HCT116 (cell line): ENCODE data around the gene PCP2. TPM values are rescaled to one million over a fixed set of nuclear protein-coding genes. Genes with fewer than 3 reads are reported as not detected.

Experiments used
- ATAC-seq: fragments of 200-7000 bp; cut with Tn5 transposase; 2 replicates; pipeline ENCODE4 v1.9.1; 2020; ENCODE audit warnings: mild to moderate bottlenecking, moderate library complexity
- BruUV-seq: library from RNA; stranded (reverse); fragments of 400-500 nt; replicated peaks from 2 replicates; lab custom pipeline; 2021; lab: Mats Ljungman, UMichigan
- CTCF ChIA-PET: fragments of 300-600 bp; sonication (Branson Sonifier 250); formaldehyde crosslinking; loops from one replicate; lab custom pipeline; 2021; ENCODE audit warnings: antibody characterized with exemption; lab: Charles Lee
- POLR2A ChIA-PET: fragments of 300-600, 350-600 bp; sonication (Branson Sonifier 250); formaldehyde crosslinking; loops from one replicate; lab custom pipeline; 2021; ENCODE audit warnings: antibody characterized with exemption; lab: Charles Lee
- RAD21 ChIA-PET, 2 experiments: fragments of 300-600 bp; sonication (Branson Sonifier 250); formaldehyde crosslinking; loops; one replicate each; lab custom pipeline; 2023; ENCODE audit warnings: low total read pairs in 2 of 2; ENCODE audit not compliant: uncharacterized antibody in 2 of 2, unreplicated experiment in 2 of 2, low non-redundant PET in 1 of 2; lab: Charles Lee
- DNase-seq: peaks from one replicate; pipeline ENCODE4 v3.0.0-alpha.2; 2010; ENCODE audit warnings: low read depth, low spot score
- H2AFZ ChIP-seq: fragments of 200-600 bp; shearing (Covaris generic), sonication (generic); 2 replicates; pipeline ENCODE4 v1.6.1; 2017; ENCODE audit warnings: low read depth, mixed run types, mixed read lengths, antibody characterized with exemption, low read length; ENCODE audit not compliant: poor library complexity, severe bottlenecking
- H3K27ac ChIP-seq: 2 replicates; pipeline ENCODE4 v1.5.1; 2012; ENCODE audit warnings: low read depth, low read length
- H3K27me3 ChIP-seq: fragments of 200-600 bp; sonication (generic); 2 replicates; pipeline ENCODE4 v1.6.1; 2016; ENCODE audit warnings: mixed run types, low read length, mixed read lengths; ENCODE audit not compliant: insufficient read depth
- H3K36me3 ChIP-seq, 2 experiments: fragments of 200-500 bp in 1 of 2; fragments of 200-600 bp in 1 of 2; sonication (Bioruptor generic) in 1 of 2; sonication (generic) in 1 of 2; 2 replicates each; pipeline versions ENCODE4 v1.5.1 to v1.6.1; 2014 to 2016; ENCODE audit warnings: low read length in 2 of 2, inconsistent platforms in 1 of 2, mixed read lengths in 1 of 2, mixed run types in 1 of 2; ENCODE audit not compliant: insufficient read depth in 2 of 2, control insufficient read depth in 1 of 2
- H3K4me1 ChIP-seq, 2 experiments: fragments of 200-600 bp in 1 of 2; sonication (generic) in 1 of 2; 2 replicates each; pipeline versions ENCODE4 v1.5.1 to v1.6.1; 2012 to 2017; ENCODE audit warnings: low read length in 2 of 2, inconsistent platforms in 1 of 2, mild to moderate bottlenecking in 1 of 2, mixed read lengths in 1 of 2, mixed run types in 1 of 2, moderate library complexity in 1 of 2; ENCODE audit not compliant: insufficient read depth in 2 of 2, control insufficient read depth in 1 of 2
- H3K4me2 ChIP-seq: fragments of 200-600 bp; sonication (generic); 2 replicates; pipeline ENCODE4 v1.6.1; 2017; ENCODE audit warnings: mixed run types, low read length, mixed read lengths
- H3K4me3 ChIP-seq, 2 experiments: fragments of 200-600 bp in 1 of 2; sonication (generic) in 1 of 2; replicated peaks in 1 of 2; 2 replicates each; pipeline ENCODE4 v1.5.1; 2011 to 2016; ENCODE audit warnings: low read length in 2 of 2, control low read depth in 1 of 2, low read depth in 1 of 2, mild to moderate bottlenecking in 1 of 2, mixed read lengths in 1 of 2, mixed run types in 1 of 2
- H3K79me2 ChIP-seq: fragments of 200-600 bp; sonication (generic); 2 replicates; pipeline ENCODE4 v1.6.1; 2017; ENCODE audit warnings: mild to moderate bottlenecking, mixed run types, low read length, moderate library complexity, mixed read lengths; ENCODE audit not compliant: insufficient read depth
- H3K9ac ChIP-seq: fragments of 200-600 bp; sonication (generic); 2 replicates; pipeline ENCODE4 v1.6.1; 2016; ENCODE audit warnings: low read length, mixed read lengths
- H3K9me2 ChIP-seq: fragments of 200-600 bp; sonication (generic), shearing (Covaris generic); 2 replicates; pipeline ENCODE4 v1.6.1; 2017; ENCODE audit warnings: mixed run types, mild to moderate bottlenecking, moderate library complexity; ENCODE audit not compliant: insufficient read depth
- H3K9me3 ChIP-seq, 2 experiments: fragments of 200-500 bp in 1 of 2; fragments of 200-600 bp in 1 of 2; sonication (Bioruptor generic) in 1 of 2; sonication (generic) in 1 of 2; 2 replicates each; pipeline ENCODE4 v1.6.1; 2014 to 2017; ENCODE audit warnings: low read length in 2 of 2, mixed read lengths in 2 of 2, inconsistent platforms in 1 of 2, low read depth in 1 of 2, mild to moderate bottlenecking in 1 of 2, mixed run types in 1 of 2, moderate library complexity in 1 of 2; ENCODE audit not compliant: control insufficient read depth in 1 of 2, insufficient read depth in 1 of 2
- H4K20me1 ChIP-seq: fragments of 200-600 bp; sonication (generic), shearing (Covaris generic); 2 replicates; pipeline ENCODE4 v1.6.1; 2017; ENCODE audit warnings: mixed run types, mild to moderate bottlenecking, moderate library complexity; ENCODE audit not compliant: insufficient read depth
- ELF1 ChIP-seq: IDR thresholded peaks from 2 replicates; pipeline ENCODE4 v1.6.1; 2012; ENCODE audit warnings: low read depth, borderline replicate concordance
- EZH2phosphoT487 ChIP-seq: fragments of 200-600 bp; IDR thresholded peaks from 2 replicates; pipeline ENCODE4 v1.6.1; 2018; ENCODE audit warnings: antibody characterized with exemption, borderline replicate concordance
- RAD21 ChIP-seq: IDR thresholded peaks from 2 replicates; pipeline ENCODE4 v1.6.1; 2012; ENCODE audit warnings: low read depth, mild to moderate bottlenecking
- SIN3A ChIP-seq: IDR thresholded peaks from 2 replicates; pipeline ENCODE4 v1.6.1; 2012; ENCODE audit warnings: low read depth
- intact Hi-C: fragments of 100-400 bp; cut with micrococcal nuclease; formaldehyde crosslinking; loops from 2 replicates; pipeline ENCODE4 v1.10.0; 2022
- total RNA-seq: library from RNA; stranded (reverse); gene quantifications from one replicate; pipeline ENCODE4 v1.2.1, GENCODE V29; 2021; ENCODE audit not compliant: unreplicated experiment
- TF ChIP-seq, protein P1 (sequence below): IDR thresholded peaks from 2 replicates; pipeline ENCODE4 v1.6.1; 2011; ENCODE audit warnings: mild to moderate bottlenecking, low read length, moderate library complexity; ENCODE audit not compliant: insufficient replicate concordance; ENCODE audit errors: extremely low read depth

PCP2 gene
- total RNA-seq, 1 experiment from 2014 or later: 0.32 TPM

DNA sequence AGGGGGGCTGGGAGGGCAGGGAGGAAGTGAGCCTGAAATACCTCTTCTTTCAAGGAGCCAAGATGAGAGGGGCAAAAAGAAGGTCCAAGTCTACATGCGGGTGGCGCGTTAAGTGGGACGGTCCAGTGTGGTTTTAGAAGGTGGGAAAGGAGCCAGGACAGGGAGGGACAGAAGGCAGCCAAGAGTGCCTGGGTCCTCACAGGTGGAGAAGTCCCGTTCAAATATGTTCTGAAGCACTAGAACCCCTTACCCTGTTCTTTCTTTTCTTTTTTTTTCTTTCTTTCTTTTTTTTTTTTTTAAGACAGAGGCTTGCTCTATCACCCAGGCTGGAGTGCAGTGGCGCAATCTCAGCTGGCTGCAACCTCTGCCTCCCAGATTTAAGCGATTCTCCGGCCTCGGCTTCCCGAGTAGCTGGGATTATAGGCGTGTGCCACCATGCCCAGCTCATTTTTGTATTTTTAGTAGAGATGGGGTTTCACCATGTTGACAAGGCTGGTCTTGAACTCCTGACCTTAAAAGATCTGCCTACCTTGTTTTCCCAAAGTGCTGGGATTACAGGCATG is 30.5 kb downstream of the PCP2 start:
- CTCF ChIA-PET: no interaction called here
- TF ChIP-seq ELF1 (no peak), SIN3A (no peak), RAD21 (no peak), EZH2phosphoT487 (no peak)
- TF ChIP-seq, protein P1, sequence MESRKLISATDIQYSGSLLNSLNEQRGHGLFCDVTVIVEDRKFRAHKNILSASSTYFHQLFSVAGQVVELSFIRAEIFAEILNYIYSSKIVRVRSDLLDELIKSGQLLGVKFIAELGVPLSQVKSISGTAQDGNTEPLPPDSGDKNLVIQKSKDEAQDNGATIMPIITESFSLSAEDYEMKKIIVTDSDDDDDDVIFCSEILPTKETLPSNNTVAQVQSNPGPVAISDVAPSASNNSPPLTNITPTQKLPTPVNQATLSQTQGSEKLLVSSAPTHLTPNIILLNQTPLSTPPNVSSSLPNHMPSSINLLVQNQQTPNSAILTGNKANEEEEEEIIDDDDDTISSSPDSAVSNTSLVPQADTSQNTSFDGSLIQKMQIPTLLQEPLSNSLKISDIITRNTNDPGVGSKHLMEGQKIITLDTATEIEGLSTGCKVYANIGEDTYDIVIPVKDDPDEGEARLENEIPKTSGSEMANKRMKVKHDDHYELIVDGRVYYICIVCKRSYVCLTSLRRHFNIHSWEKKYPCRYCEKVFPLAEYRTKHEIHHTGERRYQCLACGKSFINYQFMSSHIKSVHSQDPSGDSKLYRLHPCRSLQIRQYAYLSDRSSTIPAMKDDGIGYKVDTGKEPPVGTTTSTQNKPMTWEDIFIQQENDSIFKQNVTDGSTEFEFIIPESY: no peak
- RAD21 ChIA-PET: no interaction called here
- H3K79me2 ChIP-seq: peaks cover 29% of the 10 kb centered on the region
- H2AFZ ChIP-seq: no peak overlapping the region
- POLR2A ChIA-PET: no interaction called here
- H3K9me2 ChIP-seq: peaks cover 3% of the 10 kb centered on the region; the same call in 1 of the 2 replicates
- H3K27me3 ChIP-seq: no peaks in the 10 kb centered on the region
- no peak for ATAC-seq
- H3K36me3 ChIP-seq: peaks cover 0 to 7% of the 10 kb centered on the region in 2 experiments; a peak in 2 of 4 replicates
- H3K4me1 ChIP-seq: peaks cover 10 to 40% of the 10 kb centered on the region in 2 experiments
- H3K9me3 ChIP-seq: no peaks in the 10 kb centered on the region
- intact Hi-C loops: no loop called here
- no peak overlapping the region; a peak in 1 of 4 replicates for H3K4me3 ChIP-seq
- H4K20me1 ChIP-seq: no peaks in the 10 kb centered on the region
- peak overlapping the region; percentile 26; the same call in 1 of the 2 replicates for H3K9ac ChIP-seq
- peak overlapping the region; percentile 58 for H3K4me2 ChIP-seq
- H3K27ac ChIP-seq: peak overlapping the region; percentile 32
- BruUV-seq: no TSS peak
- no peak for DNase-seq
